Fibroblast of mammary gland (primary cell): ENCODE measurements around the gene SOX9.

ENCODE experiments used
- DNase-seq: peaks from one replicate; pipeline ENCODE4 v3.0.0-alpha.2; 2010; ENCODE audit warnings: low read depth
- H3K4me3 ChIP-seq: 2 replicates; pipeline ENCODE4 v1.5.1; 2011; ENCODE audit warnings: low read depth, mild to moderate bottlenecking, low read length, moderate library complexity; ENCODE audit not compliant: control insufficient read depth
- TF ChIP-seq, protein P1 (sequence below): conservative IDR thresholded peaks from 2 replicates; pipeline ENCODE4 v1.5.1; 2011; ENCODE audit warnings: low read depth, low read length, inconsistent platforms; ENCODE audit not compliant: control insufficient read depth, insufficient read depth

Gene SOX9

DNA sequence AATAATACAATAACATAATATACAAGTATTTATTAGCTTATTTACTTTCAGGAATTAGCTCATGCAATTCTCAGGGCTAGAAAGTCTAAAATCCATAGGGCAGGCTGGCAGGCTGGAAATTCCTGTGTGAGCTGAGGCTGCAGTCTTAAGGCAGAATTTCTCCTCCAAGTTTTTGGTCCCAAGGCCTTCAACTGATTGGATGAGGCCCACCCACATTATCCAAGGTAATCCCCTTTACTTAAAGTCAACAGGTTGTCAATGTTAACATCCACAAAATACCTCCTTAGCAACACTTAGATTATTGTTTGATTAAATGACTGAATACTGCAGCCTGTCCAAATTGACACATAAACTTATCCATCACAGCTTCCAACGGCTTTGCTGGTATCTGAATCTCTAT, 32.9 kb upstream of the SOX9 start:
- TF ChIP-seq, protein P1, sequence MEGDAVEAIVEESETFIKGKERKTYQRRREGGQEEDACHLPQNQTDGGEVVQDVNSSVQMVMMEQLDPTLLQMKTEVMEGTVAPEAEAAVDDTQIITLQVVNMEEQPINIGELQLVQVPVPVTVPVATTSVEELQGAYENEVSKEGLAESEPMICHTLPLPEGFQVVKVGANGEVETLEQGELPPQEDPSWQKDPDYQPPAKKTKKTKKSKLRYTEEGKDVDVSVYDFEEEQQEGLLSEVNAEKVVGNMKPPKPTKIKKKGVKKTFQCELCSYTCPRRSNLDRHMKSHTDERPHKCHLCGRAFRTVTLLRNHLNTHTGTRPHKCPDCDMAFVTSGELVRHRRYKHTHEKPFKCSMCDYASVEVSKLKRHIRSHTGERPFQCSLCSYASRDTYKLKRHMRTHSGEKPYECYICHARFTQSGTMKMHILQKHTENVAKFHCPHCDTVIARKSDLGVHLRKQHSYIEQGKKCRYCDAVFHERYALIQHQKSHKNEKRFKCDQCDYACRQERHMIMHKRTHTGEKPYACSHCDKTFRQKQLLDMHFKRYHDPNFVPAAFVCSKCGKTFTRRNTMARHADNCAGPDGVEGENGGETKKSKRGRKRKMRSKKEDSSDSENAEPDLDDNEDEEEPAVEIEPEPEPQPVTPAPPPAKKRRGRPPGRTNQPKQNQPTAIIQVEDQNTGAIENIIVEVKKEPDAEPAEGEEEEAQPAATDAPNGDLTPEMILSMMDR, result no peak
- no peak overlapping the region for H3K4me3 ChIP-seq
- no peak for DNase-seq

DNA sequence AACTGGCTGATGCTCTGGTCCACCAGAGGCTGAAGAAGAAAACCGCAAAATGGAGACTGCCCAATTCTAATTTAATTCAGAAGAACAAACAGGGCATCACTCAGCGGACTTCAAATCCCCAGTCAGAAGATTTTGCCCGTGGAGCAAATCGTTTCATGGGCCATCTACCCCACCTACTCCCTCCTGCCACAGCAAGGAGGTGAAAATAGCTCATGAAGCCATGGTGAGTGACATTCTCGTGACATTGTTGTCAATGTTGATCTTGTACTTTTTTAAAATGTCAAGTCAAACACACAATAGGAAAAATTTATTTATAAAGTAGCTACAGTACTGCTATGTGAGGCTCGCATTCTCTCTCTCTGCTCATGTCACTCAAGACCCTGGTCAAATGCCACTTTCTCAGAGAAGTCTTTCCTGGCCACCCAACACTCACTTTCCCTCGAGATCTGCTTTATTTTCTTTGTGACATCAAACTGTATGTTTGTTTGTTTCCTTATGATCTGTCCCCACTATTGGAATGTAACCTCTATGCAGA, 31.3 kb upstream of the SOX9 start:
- H3K4me3 ChIP-seq, result no peak overlapping the region
- no peak for DNase-seq
- TF ChIP-seq, protein P1, result no peak

DNA sequence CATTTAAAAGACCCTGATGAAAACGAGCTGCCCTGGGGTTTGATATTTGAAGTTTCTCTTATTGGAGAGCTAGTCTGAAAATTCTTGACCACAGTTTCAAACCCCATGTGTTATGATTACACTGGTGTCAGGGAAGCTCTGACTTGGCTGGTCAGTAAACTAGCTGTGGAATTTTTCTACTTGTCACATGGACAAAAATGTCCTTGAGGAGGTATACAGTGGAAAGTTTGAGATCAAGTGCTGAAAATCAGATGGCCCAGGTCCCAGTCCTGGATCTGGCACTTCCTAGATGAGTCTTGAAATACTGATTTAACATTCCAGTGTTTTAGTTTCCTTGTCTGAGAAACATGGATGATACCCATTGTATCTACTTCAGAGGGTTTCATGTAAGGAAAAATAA, 30.7 kb upstream of the SOX9 start:
- TF ChIP-seq, protein P1, result no peak
- DNase-seq, result no peak

DNA sequence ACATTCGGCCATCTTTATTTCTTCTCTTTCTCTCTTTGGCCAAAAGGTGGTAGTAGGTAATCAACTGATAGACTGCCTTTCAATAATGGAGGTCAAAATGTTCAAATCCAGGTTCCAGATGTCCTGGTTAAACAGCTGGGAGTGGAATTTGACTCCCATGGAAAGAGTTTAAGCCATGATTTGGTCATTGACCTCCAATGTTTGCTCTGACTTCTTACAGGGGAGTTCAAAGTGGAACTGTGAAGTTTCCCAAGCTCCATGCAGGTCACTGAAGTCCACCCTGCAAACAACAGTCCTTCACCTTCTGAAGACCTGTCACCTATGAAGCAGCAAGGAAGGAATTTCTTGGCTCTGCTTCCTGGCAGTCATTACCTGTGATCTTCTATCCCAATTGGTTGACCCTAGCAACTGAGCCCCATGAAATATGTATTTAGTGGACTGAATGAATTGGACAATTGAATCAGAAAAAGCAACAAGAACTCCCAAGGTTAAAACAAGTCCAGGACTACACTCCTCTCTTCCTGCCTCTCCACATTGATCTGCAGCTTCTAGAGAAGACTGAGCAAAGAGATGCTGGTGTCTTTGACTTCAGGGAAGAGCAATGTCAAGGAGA, 28.0 kb upstream of the SOX9 start:
- TF ChIP-seq, protein P1, result no peak
- DNase-seq, result no peak

More for the DNA sequence above, 30.7 kb upstream of the SOX9 start:
- no peak overlapping the region for H3K4me3 ChIP-seq

DNA sequence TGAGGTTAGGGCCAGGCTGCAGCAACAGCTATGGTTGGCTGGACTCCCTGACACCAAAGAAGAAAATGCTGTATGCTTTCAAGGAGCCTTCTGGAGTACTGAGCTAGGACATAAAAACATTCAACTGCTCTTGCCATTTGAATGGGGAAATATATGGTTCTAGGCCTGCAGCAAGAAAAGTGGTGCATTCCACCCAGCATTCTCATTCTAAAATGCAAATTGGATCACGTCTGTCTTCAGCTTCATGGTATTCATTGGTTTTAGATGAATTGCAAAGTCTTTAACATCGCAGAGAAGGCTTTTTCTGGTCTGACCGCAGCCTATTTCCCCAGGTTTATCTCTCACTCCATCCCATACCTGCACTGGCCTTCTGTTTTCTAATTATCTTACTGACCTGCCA, 27.1 kb upstream of the SOX9 start:
- no peak for DNase-seq
- no peak overlapping the region for H3K4me3 ChIP-seq
- TF ChIP-seq, protein P1, result no peak

More for the DNA sequence above, 28.0 kb upstream of the SOX9 start:
- no peak overlapping the region for H3K4me3 ChIP-seq

DNA sequence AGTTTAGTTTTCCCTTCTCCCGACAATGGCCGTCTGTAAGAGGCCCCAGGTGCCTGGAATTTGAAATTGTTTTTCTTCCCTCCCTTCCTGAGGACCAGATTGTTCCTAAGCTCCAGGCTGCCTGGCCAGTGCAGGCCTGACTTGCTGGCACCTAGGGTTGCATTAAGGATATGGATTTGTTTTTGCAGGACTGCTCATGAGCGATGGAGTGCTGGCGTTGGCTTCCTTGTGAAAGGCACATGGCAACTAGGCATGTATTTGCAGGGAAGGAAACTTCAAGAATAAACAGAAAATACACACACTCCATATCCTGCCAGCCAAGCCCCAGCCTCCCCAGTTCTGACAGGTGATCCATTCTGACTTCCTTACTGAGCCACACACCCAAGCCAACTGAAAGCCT, 25.5 kb upstream of the SOX9 start:
- no peak for DNase-seq
- TF ChIP-seq, protein P1, result no peak
- no peak overlapping the region for H3K4me3 ChIP-seq
